ENCODE results near the gene SPOCK3. TPM values are rescaled to one million over a fixed set of nuclear protein-coding genes. Genes with fewer than 3 reads are reported as not detected.

The SPOCK3 gene
- polyA plus RNA-seq, 4 donors = 3.5 to 8.6 TPM; not detected in 2

DNA sequence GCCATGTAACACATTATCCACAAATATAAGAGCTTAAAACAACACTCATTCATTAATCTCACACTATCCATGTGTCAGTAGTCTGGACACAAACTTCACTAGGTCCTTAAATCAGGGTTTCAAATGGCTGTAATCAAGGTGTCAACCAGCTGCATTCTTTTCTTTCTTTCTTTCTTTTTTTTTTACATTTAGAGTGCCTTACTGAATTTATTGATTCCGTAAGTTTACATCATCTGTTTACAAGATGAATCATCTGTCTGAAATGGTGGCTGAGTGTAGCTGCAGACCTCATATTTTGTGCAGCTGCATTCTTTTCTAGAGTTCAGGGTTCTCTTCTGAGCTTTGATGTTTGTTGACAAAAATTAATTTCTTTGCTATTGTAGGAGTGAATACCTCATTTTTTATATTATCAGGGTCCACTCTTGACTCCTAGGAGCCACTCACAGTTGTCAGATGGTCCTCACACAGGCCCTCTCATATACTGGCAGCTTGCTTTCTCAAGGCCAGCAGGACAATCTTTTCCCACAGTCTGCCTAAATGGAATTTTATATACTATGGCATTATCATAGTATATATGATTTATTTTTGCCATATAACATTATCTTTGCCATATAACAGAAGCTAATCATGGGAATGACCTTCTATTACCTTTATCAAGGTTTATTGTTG is 37.8 kb downstream of the SPOCK3 start:
- WGBS, 3 donors = 36 to 85% (median 45%) methylated on average over 1 of the region's 1 CpG
- DNase-seq = no peak
- H3K27me3 ChIP-seq (ENCODE audit: control insufficient read depth in 3 of 3, insufficient read depth in 3 of 3, low read length in 3 of 3) = no peaks in the 10 kb centered on the region
- no peaks in the 10 kb centered on the region for H3K36me3 ChIP-seq (ENCODE audit: control insufficient read depth in 3 of 3, insufficient read depth in 2 of 3, low read depth in 1 of 3, low read length in 3 of 3)
- no peak overlapping the region for H3K4me3 ChIP-seq (ENCODE audit: low read depth in 1 of 3, low read length in 3 of 3)
- no peak for FAIRE-seq
- H3K27ac ChIP-seq (ENCODE audit: low read depth in 1 of 3, low read length in 2 of 3) = no peak overlapping the region
- H3K9me3 ChIP-seq (ENCODE audit: control insufficient read depth in 2 of 2, insufficient read depth in 1 of 2, low read depth in 1 of 2, low read length in 1 of 2) = peaks cover 0 to 5% of the 10 kb centered on the region in 2 donors
- H3K4me1 ChIP-seq (ENCODE audit: control insufficient read depth in 3 of 3, insufficient read depth in 2 of 3, low read depth in 1 of 3, low read length in 2 of 3) = no peaks in the 10 kb centered on the region

DNA sequence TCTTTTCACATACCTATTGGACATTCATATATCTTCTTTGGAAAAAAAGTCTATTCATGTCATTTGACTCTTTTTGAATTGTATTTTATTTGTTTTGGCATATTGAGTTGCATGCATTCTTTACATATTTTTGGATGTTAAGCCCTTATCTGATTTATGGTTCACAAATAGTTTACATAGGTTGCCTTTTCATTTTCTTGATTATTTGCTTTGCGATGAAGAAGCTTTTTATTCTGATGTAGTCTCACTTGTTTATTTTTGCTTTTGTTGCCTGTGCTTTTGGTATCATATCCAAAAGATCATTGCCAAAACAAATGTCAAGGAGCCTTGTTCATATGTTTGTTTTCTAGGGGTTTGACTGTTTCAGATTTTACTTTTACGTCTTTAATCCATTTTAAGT is 43.9 kb downstream of the SPOCK3 start:
- FAIRE-seq = no peak
- Histone ChIP-seq H3K4me1 (ENCODE audit: control insufficient read depth in 3 of 3, insufficient read depth in 2 of 3, low read depth in 1 of 3, low read length in 2 of 3) (no peaks in the 10 kb centered on the region), H3K27me3 (ENCODE audit: control insufficient read depth in 3 of 3, insufficient read depth in 3 of 3, low read length in 3 of 3) (no peaks in the 10 kb centered on the region), H3K36me3 (ENCODE audit: control insufficient read depth in 3 of 3, insufficient read depth in 2 of 3, low read depth in 1 of 3, low read length in 3 of 3) (no peaks in the 10 kb centered on the region), H3K27ac (ENCODE audit: low read depth in 1 of 3, low read length in 2 of 3) (no peak overlapping the region), H3K4me3 (ENCODE audit: low read depth in 1 of 3, low read length in 3 of 3) (no peak overlapping the region), H3K9me3 (ENCODE audit: control insufficient read depth in 2 of 2, insufficient read depth in 1 of 2, low read depth in 1 of 2, low read length in 1 of 2) (peaks cover 0 to 5% of the 10 kb centered on the region in 2 donors)
- no peak for DNase-seq
- 87 to 96% (median 93%) methylated on average over 2 of the region's 2 CpGs for WGBS, 3 donors

DNA sequence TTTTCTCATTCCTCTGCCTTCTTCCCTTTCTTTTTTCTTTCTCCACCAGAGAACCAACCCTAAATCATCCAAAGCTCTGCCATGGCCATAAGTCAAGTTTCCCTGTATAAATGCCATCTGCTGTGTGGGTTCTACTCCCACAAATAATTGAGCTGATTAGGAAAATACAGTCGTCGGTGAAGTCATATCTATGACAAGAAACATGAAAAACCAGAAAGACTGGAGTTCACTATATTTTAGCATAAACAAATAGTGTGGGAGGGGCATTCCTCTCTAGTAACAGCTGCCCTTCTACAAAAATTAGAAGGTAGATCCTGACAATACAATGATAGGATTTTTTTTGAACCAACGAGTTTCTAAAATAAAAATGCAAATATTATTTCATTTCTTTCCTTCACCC is 48.8 kb downstream of the SPOCK3 start:
- no peak overlapping the region for H3K27ac ChIP-seq (ENCODE audit: low read depth in 1 of 3, low read length in 2 of 3)
- H3K4me1 ChIP-seq (ENCODE audit: control insufficient read depth in 3 of 3, insufficient read depth in 2 of 3, low read depth in 1 of 3, low read length in 2 of 3) = no peaks in the 10 kb centered on the region
- H3K9me3 ChIP-seq (ENCODE audit: control insufficient read depth in 2 of 2, insufficient read depth in 1 of 2, low read depth in 1 of 2, low read length in 1 of 2) = no peaks in the 10 kb centered on the region
- FAIRE-seq = no peak
- H3K36me3 ChIP-seq (ENCODE audit: control insufficient read depth in 3 of 3, insufficient read depth in 2 of 3, low read depth in 1 of 3, low read length in 3 of 3) = no peaks in the 10 kb centered on the region
- no peak overlapping the region for H3K4me3 ChIP-seq (ENCODE audit: low read depth in 1 of 3, low read length in 3 of 3)
- no peaks in the 10 kb centered on the region for H3K27me3 ChIP-seq (ENCODE audit: control insufficient read depth in 3 of 3, insufficient read depth in 3 of 3, low read length in 3 of 3)
- DNase-seq = no peak
- 38 to 62% (median 39%) methylated on average over 3 of the region's 3 CpGs for WGBS, 3 donors

DNA sequence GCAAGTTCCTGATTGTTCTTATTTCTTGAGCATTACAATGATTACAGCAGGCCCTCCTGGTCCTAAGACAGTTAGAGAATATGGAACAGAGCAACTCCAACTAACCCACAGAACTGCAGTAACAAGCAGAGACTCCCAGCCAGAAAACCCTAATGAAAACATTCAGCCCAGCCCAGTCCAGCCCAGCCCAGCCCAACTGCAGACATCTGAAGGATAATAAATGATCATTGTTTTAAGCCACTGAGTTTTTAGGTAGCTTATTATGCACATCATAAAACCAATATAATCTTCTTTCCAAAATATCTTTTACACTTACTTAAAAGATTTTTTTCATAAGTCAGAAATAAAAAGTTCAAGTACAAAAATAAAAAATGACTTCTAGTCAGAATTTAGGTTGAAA is 51.3 kb downstream of the SPOCK3 start:
- no peaks in the 10 kb centered on the region for H3K4me1 ChIP-seq (ENCODE audit: control insufficient read depth in 3 of 3, insufficient read depth in 2 of 3, low read depth in 1 of 3, low read length in 2 of 3)
- FAIRE-seq (no peak), DNase-seq (no peak)
- no peak overlapping the region for H3K27ac ChIP-seq (ENCODE audit: low read depth in 1 of 3, low read length in 2 of 3)
- no peaks in the 10 kb centered on the region for H3K36me3 ChIP-seq (ENCODE audit: control insufficient read depth in 3 of 3, insufficient read depth in 2 of 3, low read depth in 1 of 3, low read length in 3 of 3)
- H3K9me3 ChIP-seq (ENCODE audit: control insufficient read depth in 2 of 2, insufficient read depth in 1 of 2, low read depth in 1 of 2, low read length in 1 of 2) = no peaks in the 10 kb centered on the region
- H3K4me3 ChIP-seq (ENCODE audit: low read depth in 1 of 3, low read length in 3 of 3) = no peak overlapping the region
- H3K27me3 ChIP-seq (ENCODE audit: control insufficient read depth in 3 of 3, insufficient read depth in 3 of 3, low read length in 3 of 3) = no peaks in the 10 kb centered on the region

GRCh38 chr4:167177925-167178324 is 56.4 kb downstream of the SPOCK3 start:
- DNase-seq (no peak), FAIRE-seq (no peak)
- H3K36me3 ChIP-seq (ENCODE audit: control insufficient read depth in 3 of 3, insufficient read depth in 2 of 3, low read depth in 1 of 3, low read length in 3 of 3) = no peaks in the 10 kb centered on the region
- 12 to 23% (median 20%) methylated on average over 1 of the region's 1 CpG for WGBS, 3 donors
- H3K27me3 ChIP-seq (ENCODE audit: control insufficient read depth in 3 of 3, insufficient read depth in 3 of 3, low read length in 3 of 3) = no peaks in the 10 kb centered on the region
- no peak overlapping the region for H3K4me3 ChIP-seq (ENCODE audit: low read depth in 1 of 3, low read length in 3 of 3)
- H3K27ac ChIP-seq (ENCODE audit: low read depth in 1 of 3, low read length in 2 of 3) = no peak overlapping the region
- no peaks in the 10 kb centered on the region for H3K9me3 ChIP-seq (ENCODE audit: control insufficient read depth in 2 of 2, insufficient read depth in 1 of 2, low read depth in 1 of 2, low read length in 1 of 2)
- H3K4me1 ChIP-seq (ENCODE audit: control insufficient read depth in 3 of 3, insufficient read depth in 2 of 3, low read depth in 1 of 3, low read length in 2 of 3) = no peaks in the 10 kb centered on the region

DNA sequence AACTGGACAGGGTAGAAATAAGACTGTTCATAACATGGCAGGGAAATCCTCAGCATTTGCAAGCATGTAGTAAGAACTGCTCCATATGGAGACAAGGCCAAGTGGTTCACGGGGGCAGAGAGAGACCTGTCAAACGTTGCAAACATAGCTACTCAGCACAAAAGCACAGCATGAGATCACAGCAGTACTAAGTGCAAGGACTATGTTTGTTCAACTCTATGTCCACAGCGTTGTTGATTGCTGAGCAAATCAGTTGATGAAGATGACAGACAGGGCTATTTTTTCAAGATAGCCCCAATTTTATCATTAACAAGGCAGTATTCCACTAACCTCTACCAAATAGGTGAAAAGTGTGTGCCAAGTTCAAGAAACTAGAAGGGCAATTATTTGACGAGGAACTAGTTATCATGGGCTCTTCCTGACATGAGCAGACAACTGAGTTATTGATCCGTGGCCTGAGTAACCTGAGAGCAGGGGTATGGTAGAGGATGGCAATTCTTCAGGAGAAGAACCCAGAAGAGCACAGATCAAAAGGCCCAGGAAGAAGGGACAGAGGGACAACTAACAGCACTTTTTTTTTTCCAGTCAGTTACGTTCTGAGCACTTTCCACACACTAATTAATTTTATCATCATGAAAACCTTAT is 57.4 kb downstream of the SPOCK3 start:
- no peak overlapping the region for H3K27ac ChIP-seq (ENCODE audit: low read depth in 1 of 3, low read length in 2 of 3)
- H3K9me3 ChIP-seq (ENCODE audit: control insufficient read depth in 2 of 2, insufficient read depth in 1 of 2, low read depth in 1 of 2, low read length in 1 of 2) = no peaks in the 10 kb centered on the region
- H3K27me3 ChIP-seq (ENCODE audit: control insufficient read depth in 3 of 3, insufficient read depth in 3 of 3, low read length in 3 of 3) = no peaks in the 10 kb centered on the region
- WGBS, 3 donors = 32 to 62% (median 38%) methylated on average over 6 of the region's 6 CpGs
- no peak for DNase-seq
- no peaks in the 10 kb centered on the region for H3K36me3 ChIP-seq (ENCODE audit: control insufficient read depth in 3 of 3, insufficient read depth in 2 of 3, low read depth in 1 of 3, low read length in 3 of 3)
- no peak for FAIRE-seq
- no peak overlapping the region for H3K4me3 ChIP-seq (ENCODE audit: low read depth in 1 of 3, low read length in 3 of 3)
- H3K4me1 ChIP-seq (ENCODE audit: control insufficient read depth in 3 of 3, insufficient read depth in 2 of 3, low read depth in 1 of 3, low read length in 2 of 3) = no peaks in the 10 kb centered on the region

GRCh38 chr4:167171928-167172327 is 62.4 kb downstream of the SPOCK3 start:
- H3K27me3 ChIP-seq (ENCODE audit: control insufficient read depth in 3 of 3, insufficient read depth in 3 of 3, low read length in 3 of 3) = no peaks in the 10 kb centered on the region
- no peaks in the 10 kb centered on the region for H3K4me1 ChIP-seq (ENCODE audit: control insufficient read depth in 3 of 3, insufficient read depth in 2 of 3, low read depth in 1 of 3, low read length in 2 of 3)
- H3K36me3 ChIP-seq (ENCODE audit: control insufficient read depth in 3 of 3, insufficient read depth in 2 of 3, low read depth in 1 of 3, low read length in 3 of 3) = no peaks in the 10 kb centered on the region
- DNase-seq (no peak), FAIRE-seq (no peak)
- H3K27ac ChIP-seq (ENCODE audit: low read depth in 1 of 3, low read length in 2 of 3) = no peak overlapping the region
- H3K4me3 ChIP-seq (ENCODE audit: low read depth in 1 of 3, low read length in 3 of 3) = no peak overlapping the region
- 64 to 76% (median 72%) methylated on average over 1 of the region's 1 CpG for WGBS, 3 donors
- no peaks in the 10 kb centered on the region for H3K9me3 ChIP-seq (ENCODE audit: control insufficient read depth in 2 of 2, insufficient read depth in 1 of 2, low read depth in 1 of 2, low read length in 1 of 2)

GRCh38 chr4:167168611-167169010 is 65.7 kb downstream of the SPOCK3 start:
- Histone ChIP-seq H3K9me3 (ENCODE audit: control insufficient read depth in 2 of 2, insufficient read depth in 1 of 2, low read depth in 1 of 2, low read length in 1 of 2) (no peaks in the 10 kb centered on the region), H3K4me1 (ENCODE audit: control insufficient read depth in 3 of 3, insufficient read depth in 2 of 3, low read depth in 1 of 3, low read length in 2 of 3) (no peaks in the 10 kb centered on the region), H3K27me3 (ENCODE audit: control insufficient read depth in 3 of 3, insufficient read depth in 3 of 3, low read length in 3 of 3) (no peaks in the 10 kb centered on the region), H3K27ac (ENCODE audit: low read depth in 1 of 3, low read length in 2 of 3) (no peak overlapping the region), H3K4me3 (ENCODE audit: low read depth in 1 of 3, low read length in 3 of 3) (no peak overlapping the region), H3K36me3 (ENCODE audit: control insufficient read depth in 3 of 3, insufficient read depth in 2 of 3, low read depth in 1 of 3, low read length in 3 of 3) (no peaks in the 10 kb centered on the region)
- FAIRE-seq = no peak
- WGBS, 3 donors = 81 to 89% (median 88%) methylated on average over 2 of the region's 2 CpGs
- no peak for DNase-seq

DNA sequence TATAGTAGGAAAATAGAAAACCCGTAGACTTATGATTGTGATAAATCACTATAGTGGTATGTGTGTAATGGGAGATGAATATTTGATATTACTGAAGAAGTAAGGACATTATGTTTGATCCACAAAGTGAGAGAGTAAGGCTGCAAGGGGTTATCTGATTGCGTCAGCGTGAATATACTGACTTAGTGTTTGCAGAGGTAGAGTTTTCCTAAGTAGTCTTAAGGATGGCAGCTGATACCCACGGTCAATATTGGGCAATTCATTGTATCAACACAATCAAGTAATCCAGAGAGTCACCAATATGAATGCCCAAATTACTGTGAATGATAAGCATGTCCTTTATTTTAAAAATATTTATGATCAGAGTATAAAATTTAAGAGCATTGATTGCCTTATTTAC is 83.7 kb downstream of the SPOCK3 start:
- no peaks in the 10 kb centered on the region for H3K4me1 ChIP-seq (ENCODE audit: control insufficient read depth in 3 of 3, insufficient read depth in 2 of 3, low read depth in 1 of 3, low read length in 2 of 3)
- H3K4me3 ChIP-seq (ENCODE audit: low read depth in 1 of 3, low read length in 3 of 3) = no peak overlapping the region
- H3K36me3 ChIP-seq (ENCODE audit: control insufficient read depth in 3 of 3, insufficient read depth in 2 of 3, low read depth in 1 of 3, low read length in 3 of 3) = no peaks in the 10 kb centered on the region
- DNase-seq = no peak
- FAIRE-seq = no peak
- no peaks in the 10 kb centered on the region for H3K9me3 ChIP-seq (ENCODE audit: control insufficient read depth in 2 of 2, insufficient read depth in 1 of 2, low read depth in 1 of 2, low read length in 1 of 2)
- 54 to 73% (median 60%) methylated on average over 4 of the region's 4 CpGs for WGBS, 3 donors
- H3K27ac ChIP-seq (ENCODE audit: low read depth in 1 of 3, low read length in 2 of 3) = no peak overlapping the region
- no peaks in the 10 kb centered on the region for H3K27me3 ChIP-seq (ENCODE audit: control insufficient read depth in 3 of 3, insufficient read depth in 3 of 3, low read length in 3 of 3)

Measured in small intestine (tissue), 7 donors.